IMR-90 (cell line): Measurements from ENCODE around the gene CFAP90. TPM values are rescaled to one million over a fixed set of nuclear protein-coding genes. Genes with fewer than 3 reads are reported as not detected.

ENCODE experiments used
- ATAC-seq: fragments of 200-7000 bp; cut with Tn5 transposase; 2 replicates; pipeline ENCODE4 v1.9.1; 2020; ENCODE audit warnings: low read depth, mild to moderate bottlenecking, moderate library complexity
- BruUV-seq: library from RNA; stranded (reverse); fragments of 400-500 nt; replicated peaks from 2 replicates; lab custom pipeline; 2021; lab: Mats Ljungman, UMichigan
- CTCF ChIA-PET: fragments of 300-600 bp; formaldehyde crosslinking; extraction: SDS; loops from one replicate; lab custom pipeline; 2021; ENCODE audit warnings: antibody characterized with exemption; lab: Yijun Ruan, JAX
- POLR2A ChIA-PET: fragments of 300-600 bp; sonication (Branson Sonifier 250); formaldehyde crosslinking; loops from one replicate; lab custom pipeline; 2022; ENCODE audit warnings: antibody characterized with exemption; ENCODE audit not compliant: unreplicated experiment; lab: Charles Lee
- DNase-seq: peaks from one replicate; pipeline ENCODE4 v3.0.0; 2013
- H2AFZ ChIP-seq: replicated peaks from 2 replicates; pipeline ENCODE3; 2013; ENCODE audit warnings: low read length, mild to moderate bottlenecking; ENCODE audit not compliant: poor library complexity
- H2AK5ac ChIP-seq: 2 replicates; pipeline ENCODE4 v1.6.1; 2013; ENCODE audit warnings: low read depth, low read length, inconsistent platforms
- H2AK9ac ChIP-seq: replicated peaks from 2 replicates; pipeline ENCODE3; 2013; ENCODE audit warnings: mild to moderate bottlenecking, low read depth, low read length, moderate library complexity; ENCODE audit not compliant: poor library complexity
- H2BK120ac ChIP-seq: 2 replicates; pipeline ENCODE4 v1.6.1; 2013; ENCODE audit warnings: low read depth, low read length, inconsistent platforms
- H2BK15ac ChIP-seq: 3 replicates; pipeline ENCODE4 v1.6.1; 2013; ENCODE audit warnings: low read depth, low read length, inconsistent platforms
- H2BK20ac ChIP-seq: 2 replicates; pipeline ENCODE4 v1.6.1; 2013; ENCODE audit warnings: low read depth, mild to moderate bottlenecking, inconsistent platforms, low read length, moderate library complexity
- H2BK5ac ChIP-seq: 2 replicates; pipeline ENCODE4 v1.6.1; 2013; ENCODE audit warnings: mild to moderate bottlenecking, low read depth, low read length, inconsistent platforms; ENCODE audit not compliant: poor library complexity, severe bottlenecking
- H3K14ac ChIP-seq: replicated peaks from 2 replicates; pipeline ENCODE4 v1.6.1; 2013; ENCODE audit warnings: low read depth, low read length, inconsistent platforms
- H3K18ac ChIP-seq: 2 replicates; pipeline ENCODE4 v1.6.1; 2013; ENCODE audit warnings: low read depth, low read length, control low read depth
- H3K23ac ChIP-seq: 2 replicates; pipeline ENCODE4 v1.6.1; 2013; ENCODE audit warnings: low read depth, low read length, inconsistent platforms
- H3K27ac ChIP-seq: 2 replicates; pipeline ENCODE4 v1.5.1; 2013; ENCODE audit warnings: mild to moderate bottlenecking, control low read depth, low read length; ENCODE audit not compliant: insufficient read depth
- H3K27me3 ChIP-seq: 2 replicates; pipeline ENCODE4 v1.6.1; 2013; ENCODE audit warnings: low read length; ENCODE audit not compliant: control insufficient read depth, insufficient read depth
- H3K36me3 ChIP-seq: 2 replicates; pipeline ENCODE4 v1.6.1; 2013; ENCODE audit warnings: low read length, mixed read lengths; ENCODE audit not compliant: control insufficient read depth, insufficient read depth
- H3K4ac ChIP-seq: 2 replicates; pipeline ENCODE4 v1.6.1; 2013; ENCODE audit warnings: low read depth, low read length, inconsistent platforms
- H3K4me1 ChIP-seq: 2 replicates; pipeline ENCODE4 v1.6.1; 2013; ENCODE audit warnings: low read length, mixed read lengths; ENCODE audit not compliant: control insufficient read depth, insufficient read depth
- H3K4me2 ChIP-seq: 2 replicates; pipeline ENCODE4 v1.6.1; 2013; ENCODE audit warnings: low read depth, mild to moderate bottlenecking, control low read depth, low read length, moderate library complexity
- H3K4me3 ChIP-seq: 2 replicates; pipeline ENCODE4 v1.5.1; 2013; ENCODE audit warnings: low read depth, mild to moderate bottlenecking, control low read depth, low read length, moderate library complexity; ENCODE audit not compliant: insufficient read depth
- H3K56ac ChIP-seq: 2 replicates; pipeline ENCODE4 v1.6.1; 2013; ENCODE audit warnings: low read length, inconsistent platforms; ENCODE audit not compliant: insufficient read depth; ENCODE audit errors: extremely low read depth
- H3K79me1 ChIP-seq, 2 experiments: 2 replicates each; pipeline ENCODE4 v1.6.1; 2013; ENCODE audit warnings: low read length in 2 of 2, inconsistent platforms in 1 of 2, low read depth in 1 of 2
- H3K9ac ChIP-seq: 2 replicates; pipeline ENCODE4 v1.6.1; 2013; ENCODE audit warnings: low read depth, low read length, control low read depth
- H3K9me1 ChIP-seq: 2 replicates; pipeline ENCODE4 v1.6.1; 2013; ENCODE audit warnings: low read length, inconsistent platforms; ENCODE audit not compliant: insufficient read depth
- H3K9me3 ChIP-seq: 2 replicates; pipeline ENCODE4 v1.6.1; 2013; ENCODE audit warnings: low read length; ENCODE audit not compliant: control insufficient read depth, insufficient read depth
- H4K20me1 ChIP-seq: 2 replicates; pipeline ENCODE4 v1.6.1; 2013; ENCODE audit warnings: low read length, inconsistent platforms; ENCODE audit not compliant: insufficient read depth
- H4K5ac ChIP-seq: 2 replicates; pipeline ENCODE4 v1.6.1; 2013; ENCODE audit warnings: mild to moderate bottlenecking, low read depth, low read length, control low read depth
- H4K8ac ChIP-seq, 2 experiments: 2 replicates each; pipeline ENCODE4 v1.6.1; 2013; ENCODE audit warnings: low read depth in 2 of 2, low read length in 2 of 2, control low read depth in 1 of 2, inconsistent platforms in 1 of 2
- H4K91ac ChIP-seq: 2 replicates; pipeline ENCODE4 v1.6.1; 2013; ENCODE audit warnings: low read depth, low read length, inconsistent platforms; ENCODE audit not compliant: insufficient read depth
- CTCF ChIP-seq: conservative IDR thresholded peaks from 2 replicates; pipeline ENCODE4 v1.5.1; 2012; ENCODE audit warnings: mild to moderate bottlenecking, low read depth, low read length, improper control_type of control experiment
- ELK1 ChIP-seq: fragments of 150-350 bp; IDR thresholded peaks from 2 replicates; pipeline ENCODE4 v1.6.1; 2016; ENCODE audit warnings: low read depth, mild to moderate bottlenecking, low read length, moderate library complexity, borderline replicate concordance
- FOS ChIP-seq: fragments of 150-350 bp; IDR thresholded peaks from 2 replicates; pipeline ENCODE4 v1.6.1; 2016; ENCODE audit warnings: low read depth, low read length
- MAZ ChIP-seq: IDR thresholded peaks from 2 replicates; pipeline ENCODE4 v1.6.1; 2012; ENCODE audit warnings: low read depth, mild to moderate bottlenecking, low read length, improper control_type of control experiment, moderate library complexity, borderline replicate concordance
- MXI1 ChIP-seq: IDR thresholded peaks from 2 replicates; pipeline ENCODE4 v1.6.1; 2012; ENCODE audit warnings: low read depth, mild to moderate bottlenecking, low read length, moderate library complexity, borderline replicate concordance
- WGBS, 2 experiments: methylation state at CpG; one replicate each; pipeline versions ENCODE4 v1.1.5 to v1.1.7; 2013; ENCODE audit warnings: missing lambda C conversion rate in 2 of 2; ENCODE audit not compliant: insufficient read length in 1 of 2; ENCODE audit errors: extremely low coverage in 2 of 2; 5-methylcytosine and 5-hydroxymethylcytosine counted together
- dilution Hi-C: fragments of 300-500 bp; cut with HindIII; formaldehyde crosslinking; loops from one replicate; pipeline ENCODE4 v1.14.3; 2018; ENCODE audit warnings: low sequenced_read_pairs; ENCODE audit not compliant: unreplicated experiment
- in situ Hi-C: fragments of 300-500 bp; cut with MboI; formaldehyde crosslinking; loops from 3 replicates; pipeline ENCODE4 v1.14.3; 2019; ENCODE audit warnings: low sequenced_read_pairs, inconsistent platforms, mixed read lengths
- intact Hi-C: fragments of 100-400 bp; cut with micrococcal nuclease; formaldehyde crosslinking; loops from 2 replicates; pipeline ENCODE4 v1.10.0; 2022
- polyA plus RNA-seq, 3 experiments: library from polyadenylated mRNA; depleted of rRNA; stranded (reverse); fragments of >200 nt; gene quantifications; 2 replicates each; pipeline ENCODE4 v1.2.3, GENCODE V29; 2012; ENCODE audit warnings: low replicate concordance in 1 of 3
- total RNA-seq: library from RNA; depleted of rRNA; stranded (reverse); fragments of >200 nt; gene quantifications from 2 replicates; pipeline ENCODE4 v1.2.3, GENCODE V29; 2012

The CFAP90 gene
- total and polyA plus RNA-seq, 2 of the 4 experiments (the other 2 are of a cell fraction), result 0.09 TPM; not detected in 1

GRCh38 chr5:7789567-7789966 lies 61.4 kb downstream of the CFAP90 start:
- Histone ChIP-seq H2BK120ac (no peak overlapping the region), H3K4me2 (no peak overlapping the region), H3K9me1 (no peaks in the 10 kb centered on the region), H3K27ac (no peak overlapping the region), H4K20me1 (no peaks in the 10 kb centered on the region), H2BK5ac (no peak overlapping the region), H2AK5ac (no peak overlapping the region), H3K79me1 (no peaks in the 10 kb centered on the region), H3K56ac (no peak overlapping the region), H3K9me3 (no peaks in the 10 kb centered on the region), H3K4me3 (no peak overlapping the region), H2BK20ac (no peak overlapping the region), H3K23ac (no peak overlapping the region), H3K4me1 (no peaks in the 10 kb centered on the region), H4K8ac (no peak overlapping the region), H3K9ac (no peak overlapping the region), H4K91ac (no peak overlapping the region), H2BK15ac (no peak overlapping the region), H3K4ac (no peak overlapping the region), H3K18ac (no peak overlapping the region), H4K5ac (no peak overlapping the region), H3K27me3 (no peaks in the 10 kb centered on the region), H3K14ac (no peak overlapping the region), H2AFZ (no peak overlapping the region), H2AK9ac (no peak overlapping the region), H3K36me3 (no peaks in the 10 kb centered on the region)
- intact Hi-C loops, result no loop called here
- ChIA-PET CTCF (no interaction called here), POLR2A (no interaction called here)
- no peak for DNase-seq
- WGBS, 2 experiments, result no CpG with 5 or more reads among the region's 7 CpGs
- no peak for TF ChIP-seq FOS
- no peak for TF ChIP-seq CTCF
- no peak for TF ChIP-seq MXI1
- no peak for TF ChIP-seq ELK1
- no peak for TF ChIP-seq MAZ
- dilution Hi-C loops, result no loop called here
- no peak for ATAC-seq
- BruUV-seq, result no TSS peak
- in situ Hi-C loops, result no loop called here
